DMS79 (cell line): ENCODE results near the gene PLXNB2.
A peak's percentile ranks its signal among the peaks of the same experiment; 100 is the strongest.

Experiments used
- DNase-seq: peaks from one replicate; lab custom pipeline; 2025; lab: John Stamatoyannopoulos, UW

Gene PLXNB2

GRCh38 chr22:50310031-50310722 lies 2.7 kb upstream of the PLXNB2 start:
- DNase-seq: no peak

GRCh38 chr22:50309601-50309991 lies 2.1 kb upstream of the PLXNB2 start:
- no peak for DNase-seq

GRCh38 chr22:50308986-50309600 lies 1.6 kb upstream of the PLXNB2 start:
- no peak for DNase-seq

GRCh38 chr22:50308597-50308935 lies 1.1 kb upstream of the PLXNB2 start:
- DNase-seq: no peak

GRCh38 chr22:50307890-50308596 lies 597 bp upstream of the PLXNB2 start:
- no peak for DNase-seq

GRCh38 chr22:50305923-50306566 lies 1.4 kb downstream of the PLXNB2 start:
- peak; percentile 65 for DNase-seq

GRCh38 chr22:50305393-50305922 lies 2.0 kb downstream of the PLXNB2 start:
- no peak for DNase-seq

- DNase-seq: no peak
These were observed 2.7 kb downstream of the PLXNB2 start for GRCh38 chr22:50304528-50305392.

- DNase-seq: no peak
These were observed 3.5 kb downstream of the PLXNB2 start for GRCh38 chr22:50303848-50304527.

GRCh38 chr22:50303515-50303847 lies 4.0 kb downstream of the PLXNB2 start:
- no peak for DNase-seq

GRCh38 chr22:50302564-50302963 lies 4.9 kb downstream of the PLXNB2 start:
- no peak for DNase-seq

- no peak for DNase-seq
These were observed 5.4 kb downstream of the PLXNB2 start for GRCh38 chr22:50302041-50302541.

- DNase-seq: peak; percentile 24
These were observed 5.9 kb downstream of the PLXNB2 start for GRCh38 chr22:50301581-50301991.

GRCh38 chr22:50300620-50301257 lies 6.7 kb downstream of the PLXNB2 start:
- no peak for DNase-seq

- DNase-seq: no peak
These were observed 7.4 kb downstream of the PLXNB2 start for GRCh38 chr22:50299785-50300619.

GRCh38 chr22:50298937-50299784 lies 8.3 kb downstream of the PLXNB2 start:
- DNase-seq: no peak

GRCh38 chr22:50298266-50298637 lies 9.2 kb downstream of the PLXNB2 start:
- no peak for DNase-seq

- DNase-seq: no peak
These were observed 9.8 kb downstream of the PLXNB2 start for GRCh38 chr22:50297510-50298265.
